H1 (cell line): ENCODE results near the gene CMIP. TPM values are rescaled to one million over a fixed set of nuclear protein-coding genes. Genes with fewer than 3 reads are reported as not detected.

Source experiments
- RAD21 ChIP-seq, 2 experiments: IDR thresholded peaks in 1 of 2; conservative IDR thresholded peaks in 1 of 2; 2 replicates each; pipeline ENCODE4 v1.6.1; 2011; ENCODE audit warnings: low read depth in 2 of 2, low read length in 2 of 2, improper control_type of control experiment in 1 of 2, inconsistent platforms in 1 of 2, mild to moderate bottlenecking in 1 of 2, moderate library complexity in 1 of 2
- polyA plus RNA-seq, 7 experiments: library from polyadenylated mRNA; depleted of rRNA in 3 of 7; stranded (reverse) in 5 of 7; unstranded in 2 of 7; fragments of >200 nt in 5 of 7; fragments of 200-250 nt in 2 of 7; gene quantifications; 1 replicate in 5 of 7; 2 replicates in 1 of 7; 4 replicates in 1 of 7; pipeline versions ENCODE4 v1.2.1 to v1.2.3, GENCODE V29; 2011 to 2013; ENCODE audit warnings: missing spikeins in 2 of 7, mixed read lengths in 2 of 7
- total RNA-seq: library from RNA; stranded (reverse); fragmentation: NEBNext Ultra II Directional; extraction: Animal tissue kit (Norgen Biotek cat#: 25700); gene quantifications from 2 replicates; pipeline ENCODE4 v1.2.1, GENCODE V29; 2021

Gene CMIP
- total and polyA plus RNA-seq, 2 of the 8 experiments (the other 6 are each of a cell fraction or from before 2014, with no cell fraction given), result 7.9 to 53.2 TPM

- TF ChIP-seq RAD21 (IDR thresholded peaks at IDR 0.05 in 1 of 2, conservative IDR thresholded peaks at IDR 0.05 in 1 of 2; ENCODE audit: low read depth in 2 of 2, low read length in 2 of 2), result no peak
Measured at GRCh38 chr16:81467072-81467471, 22.5 kb downstream of the CMIP start (continued).
